T-cell (primary cell): Measurements from ENCODE around the gene TTLL10. TPM values are rescaled to one million over a fixed set of nuclear protein-coding genes. Genes with fewer than 3 reads are reported as not detected.

ENCODE experiments used
- ATAC-seq, 4 experiments: fragments of 200-7000 bp in 3 of 4; fragments of 150-1000 bp in 1 of 4; cut with Tn5 transposase; replicated peaks in 1 of 4; 1 replicate in 3 of 4; 2 replicates in 1 of 4; pipeline ENCODE4 v1.10.0; 2021; ENCODE audit warnings: moderate library complexity in 3 of 4, mild to moderate bottlenecking in 2 of 4, moderate number of reproducible peaks in 1 of 4
- CTCF ChIA-PET, 2 donors: fragments of 300-600 bp; sonication (Branson Sonifier 250); formaldehyde crosslinking; loops; one replicate each; lab custom pipeline; 2022; ENCODE audit warnings: antibody characterized with exemption in 2 of 2; lab: Charles Lee
- POLR2A ChIA-PET, 2 donors: fragments of 300-600 bp; sonication (Branson Sonifier 250); formaldehyde crosslinking; loops; one replicate each; lab custom pipeline; 2022; ENCODE audit warnings: antibody characterized with exemption in 2 of 2; lab: Charles Lee
- DNase-seq, 35 experiments: peaks; one replicate each; pipeline versions ENCODE4 v3.0.0 to v3.0.0-alpha.2; 2013 to 2023
- H3K27ac ChIP-seq: one replicate; pipeline ENCODE4 v1.5.1; 2013; ENCODE audit warnings: low read length
- H3K27me3 ChIP-seq, 2 experiments: replicated peaks in 1 of 2; 1 replicate in 1 of 2; 2 replicates in 1 of 2; pipeline versions ENCODE4 v1.6.1 to v1.7.0; 2013; ENCODE audit warnings: low read length in 1 of 2, mixed read lengths in 1 of 2; ENCODE audit not compliant: control insufficient read depth in 2 of 2, insufficient read depth in 2 of 2; ENCODE audit errors: extremely low read depth in 1 of 2
- H3K36me3 ChIP-seq, 2 donors: 1 replicate in 1 of 2; 2 replicates in 1 of 2; pipeline versions ENCODE4 v1.6.1 to v1.7.0; 2013; ENCODE audit warnings: low read length in 1 of 2; ENCODE audit not compliant: control insufficient read depth in 2 of 2, insufficient read depth in 1 of 2; ENCODE audit errors: extremely low read depth in 1 of 2
- H3K4me1 ChIP-seq, 2 experiments: 1 replicate in 1 of 2; 2 replicates in 1 of 2; pipeline versions ENCODE4 v1.6.1 to v1.7.0; 2013; ENCODE audit warnings: low read length in 2 of 2, mixed read lengths in 1 of 2; ENCODE audit not compliant: insufficient read depth in 2 of 2, control insufficient read depth in 1 of 2; ENCODE audit errors: extremely low read depth in 1 of 2
- H3K4me3 ChIP-seq, 2 donors: 1 replicate in 1 of 2; 2 replicates in 1 of 2; pipeline versions ENCODE4 v1.5.1 to v1.7.0; 2013; ENCODE audit warnings: mild to moderate bottlenecking in 2 of 2, low read length in 1 of 2, moderate library complexity in 1 of 2; ENCODE audit not compliant: control insufficient read depth in 1 of 2; ENCODE audit errors: extremely low read depth in 1 of 2
- H3K9me3 ChIP-seq: 2 replicates; pipeline ENCODE4 v1.7.0; 2013
- H3K27ac Mint-ChIP-seq, 2 donors: one replicate each; pipeline ENCODE4 v1.8.0; 2020 to 2021; ENCODE audit warnings: mild to moderate bottlenecking in 2 of 2, mixed read lengths in 2 of 2
- H3K27me3 Mint-ChIP-seq, 2 donors: one replicate each; pipeline ENCODE4 v1.8.0; 2021 to 2022; ENCODE audit warnings: mixed read lengths in 2 of 2
- H3K36me3 Mint-ChIP-seq: one replicate; pipeline ENCODE4 v1.8.0; 2021; ENCODE audit warnings: mixed read lengths
- H3K4me1 Mint-ChIP-seq, 3 donors: one replicate each; pipeline ENCODE4 v1.8.0; 2020 to 2022; ENCODE audit warnings: mixed read lengths in 3 of 3, mild to moderate bottlenecking in 1 of 3
- H3K4me3 Mint-ChIP-seq, 3 donors: one replicate each; pipeline ENCODE4 v1.8.0; 2020 to 2022; ENCODE audit warnings: mild to moderate bottlenecking in 3 of 3, mixed read lengths in 3 of 3, moderate library complexity in 3 of 3
- H3K9me3 Mint-ChIP-seq, 3 donors: one replicate each; pipeline ENCODE4 v1.8.0; 2020 to 2022; ENCODE audit warnings: mixed read lengths in 3 of 3
- WGBS: methylation state at CpG from one replicate; pipeline ENCODE4 v1.1.5; 2013; ENCODE audit warnings: missing lambda C conversion rate; ENCODE audit not compliant: insufficient coverage; 5-methylcytosine and 5-hydroxymethylcytosine counted together
- total RNA-seq, 35 experiments: library from RNA in 6 of 35; stranded (reverse) in 6 of 35; fragments of 120-200 nt in 1 of 35; gene quantifications; one replicate each; pipeline versions ENCODE4 v1.2.1 to v1.2.4 and lab custom pipeline; 2013 to 2026

Gene TTLL10
- total RNA-seq, 5 donors from 2014 or later (not counting 1 experiment from before 2014, with no cell fraction given), result 0.26 to 1.0 (median 0.47) TPM; not detected in 1

- H3K4me3 ChIP-seq, result no peak overlapping the region
- H3K9me3 Mint-ChIP-seq, result peaks cover 11 to 24% (median 19%) of the 10 kb centered on the region in 3 donors
- DNase-seq, result no peak
- H3K27ac ChIP-seq, result no peak overlapping the region
- no peaks in the 10 kb centered on the region for H3K27me3 ChIP-seq
- no peak for ATAC-seq
- H3K36me3 ChIP-seq, result no peaks in the 10 kb centered on the region
- peaks cover 0 to 19% of the 10 kb centered on the region in 2 experiments for H3K4me1 ChIP-seq
- POLR2A ChIA-PET, result no interaction called here
- 97% methylated on average over 7 of the region's 10 CpGs for WGBS
- peaks cover 0 to 7% (median 6%) of the 10 kb centered on the region in 3 donors for H3K4me1 Mint-ChIP-seq
- H3K27me3 Mint-ChIP-seq, result no peaks in the 10 kb centered on the region
- H3K9me3 ChIP-seq, result no peaks in the 10 kb centered on the region
- peak overlapping the region in 1 of 3 donors; percentile 71 for H3K4me3 Mint-ChIP-seq
- H3K36me3 Mint-ChIP-seq, result no peaks in the 10 kb centered on the region
- peak overlapping the region in 1 of 2 donors; percentile 16 for H3K27ac Mint-ChIP-seq
- CTCF ChIA-PET, result no interaction called here
Observed at GRCh38 chr1:1155258-1155657, 18.4 kb upstream of the TTLL10 start.

- H3K4me3 Mint-ChIP-seq, result peak overlapping the region; percentile 51 to 71 (median 65)
- peaks cover 11 to 24% (median 19%) of the 10 kb centered on the region in 3 donors for H3K9me3 Mint-ChIP-seq
- Histone ChIP-seq H3K27ac (no peak overlapping the region), H3K9me3 (no peaks in the 10 kb centered on the region), H3K4me1 (peaks cover 0 to 19% of the 10 kb centered on the region in 2 experiments), H3K4me3 (no peak overlapping the region), H3K36me3 (no peaks in the 10 kb centered on the region), H3K27me3 (no peaks in the 10 kb centered on the region)
- peak overlapping the region; percentile 11 to 55 for H3K27ac Mint-ChIP-seq
- ChIA-PET CTCF (interaction anchor here (0.5 to 0.6 kb wide), 3 partner anchors 19 to 105 kb away, joined by 3 to 5 read pairs (median 3); no protein-coding TSS in a partner anchor), POLR2A (interaction anchor here in 1 of 2 donors (0.5 to 0.6 kb wide), 2 partner anchors 10 to 275 kb away, joined by 3 to 4 read pairs; no protein-coding TSS in a partner anchor)
- H3K36me3 Mint-ChIP-seq, result no peaks in the 10 kb centered on the region
- peaks cover 0 to 7% (median 6%) of the 10 kb centered on the region in 3 donors for H3K4me1 Mint-ChIP-seq
- WGBS, result 92% methylated on average over 19 of the region's 26 CpGs
- DNase-seq (no peak), ATAC-seq (no peak)
- no peaks in the 10 kb centered on the region for H3K27me3 Mint-ChIP-seq
Observed at GRCh38 chr1:1156140-1157032, 17.3 kb upstream of the TTLL10 start.

- DNase-seq (no peak), ATAC-seq (peak in 2 of 4 experiments; percentile 4 to 35)
- ChIA-PET CTCF (interaction anchor here in 1 of 2 donors (0.5 to 0.6 kb wide), 2 partner anchors 20 to 104 kb away, joined by 3 read pairs; no protein-coding TSS in a partner anchor), POLR2A (interaction anchor here in 1 of 2 donors (0.5 kb wide), 1 partner anchor 10 kb away, joined by 3 read pairs; no protein-coding TSS in a partner anchor)
- Mint-ChIP-seq H3K9me3 (peaks cover 11 to 24% (median 19%) of the 10 kb centered on the region in 3 donors), H3K4me1 (peaks cover 0 to 7% (median 6%) of the 10 kb centered on the region in 3 donors), H3K27me3 (no peaks in the 10 kb centered on the region), H3K27ac (no peak overlapping the region), H3K36me3 (no peaks in the 10 kb centered on the region), H3K4me3 (peak overlapping the region; percentile 51 to 71 (median 65))
- peaks cover 0 to 19% of the 10 kb centered on the region in 2 experiments for H3K4me1 ChIP-seq
- H3K9me3 ChIP-seq, result no peaks in the 10 kb centered on the region
- H3K36me3 ChIP-seq, result no peaks in the 10 kb centered on the region
- H3K27me3 ChIP-seq, result peaks cover 0 to 1% of the 10 kb centered on the region in 2 experiments
- H3K27ac ChIP-seq, result no peak overlapping the region
- no peak overlapping the region for H3K4me3 ChIP-seq
- 82% methylated on average over 2 of the region's 9 CpGs for WGBS
Observed at GRCh38 chr1:1157033-1157365, 16.7 kb upstream of the TTLL10 start.

- no peaks in the 10 kb centered on the region for H3K36me3 ChIP-seq
- Mint-ChIP-seq H3K4me3 (peak overlapping the region; percentile 71 to 78 (median 74)), H3K9me3 (peaks cover 10 to 20% (median 15%) of the 10 kb centered on the region in 3 donors), H3K4me1 (peaks cover 0 to 6% (median 4%) of the 10 kb centered on the region in 3 donors), H3K27me3 (no peaks in the 10 kb centered on the region), H3K27ac (peak overlapping the region; percentile 76 to 79), H3K36me3 (no peaks in the 10 kb centered on the region)
- H3K27me3 ChIP-seq, result peaks cover 0 to 2% of the 10 kb centered on the region in 2 experiments
- ATAC-seq (peak; percentile 71 to 74 (median 72)), DNase-seq (peak in 32 of 35 experiments; percentile 16 to 72 (median 37))
- POLR2A ChIA-PET, result interaction anchor here in 1 of 2 donors (0.5 kb wide), 1 partner anchor 9 kb away, joined by 3 read pairs; no protein-coding TSS in a partner anchor
- CTCF ChIA-PET, result interaction anchor here in 1 of 2 donors (0.5 kb wide), 1 partner anchor 104 kb away, joined by 3 read pairs; no protein-coding TSS in a partner anchor
- peak overlapping the region; percentile 91 for H3K27ac ChIP-seq
- H3K9me3 ChIP-seq, result no peaks in the 10 kb centered on the region
- 0% methylated on average over 10 of the region's 29 CpGs for WGBS
- peak overlapping the region; percentile 83 to 91 for H3K4me3 ChIP-seq
- H3K4me1 ChIP-seq, result peaks cover 0 to 19% of the 10 kb centered on the region in 2 experiments
Observed at GRCh38 chr1:1157426-1157913, 16.2 kb upstream of the TTLL10 start.

GRCh38 chr1:1157914-1158710, 15.6 kb upstream of the TTLL10 start:
- peak in 21 of 35 experiments; percentile 13 to 57 (median 32) for DNase-seq
- peaks cover 0 to 6% (median 0%) of the 10 kb centered on the region in 3 donors for H3K4me1 Mint-ChIP-seq
- peaks cover 4 to 14% (median 9%) of the 10 kb centered on the region in 3 donors for H3K9me3 Mint-ChIP-seq
- ChIA-PET CTCF (no interaction called here), POLR2A (no interaction called here)
- H3K27ac ChIP-seq, result peak overlapping the region; percentile 91
- peaks cover 0 to 5% of the 10 kb centered on the region in 2 experiments for H3K27me3 ChIP-seq
- WGBS, result 19% methylated on average over 35 of the region's 46 CpGs
- peak overlapping the region; percentile 62 to 74 (median 71) for H3K4me3 Mint-ChIP-seq
- no peak overlapping the region for H3K27ac Mint-ChIP-seq
- H3K9me3 ChIP-seq, result no peaks in the 10 kb centered on the region
- peak; percentile 66 to 78 (median 76) for ATAC-seq
- no peaks in the 10 kb centered on the region for H3K27me3 Mint-ChIP-seq
- H3K36me3 Mint-ChIP-seq, result no peaks in the 10 kb centered on the region
- H3K4me1 ChIP-seq, result peaks cover 0 to 19% of the 10 kb centered on the region in 2 experiments
- peak overlapping the region; percentile 83 to 91 for H3K4me3 ChIP-seq
- no peaks in the 10 kb centered on the region for H3K36me3 ChIP-seq
